Hypothalamus (tissue), 51 donors: ENCODE data around the gene GFOD1.
"Not testable (repeated sequence)": the region's sequence is repeated elsewhere in the genome, so short reads cannot be mapped to it uniquely, and the experiment has no call there.

Experiments
- DNase-seq, 51 donors: peaks; one replicate each; lab custom pipeline; 2025; lab: John Stamatoyannopoulos, UW

The GFOD1 gene

GRCh38 chr6:13334953-13335352, 152.4 kb downstream of the GFOD1 start:
- DNase-seq, result no peak

GRCh38 chr6:13332349-13332706, 155.1 kb downstream of the GFOD1 start:
- DNase-seq, result no peak

- peak in 1 of 51 donors; percentile 46 for DNase-seq
Observed at GRCh38 chr6:13331516-13332348, 155.7 kb downstream of the GFOD1 start.

- DNase-seq, result no peak
Observed at GRCh38 chr6:13328875-13329183, 158.6 kb downstream of the GFOD1 start.

- DNase-seq, result peak; percentile 39 to 95 (median 86)
Observed at GRCh38 chr6:13328076-13328874, 159.1 kb downstream of the GFOD1 start, which contains the start of gene TBC1D7. Gene TBC1D7, minus strand, starts transcription at chr6:13328537. Its CDS starts 1,639 bp downstream, at chr6:13326898.

GRCh38 chr6:13327691-13328075, 159.7 kb downstream of the GFOD1 start:
- DNase-seq, result no peak

- not testable (repeated sequence) for DNase-seq
Observed at GRCh38 chr6:13326031-13326586, 161.3 kb downstream of the GFOD1 start.

GRCh38 chr6:13319891-13320564, 167.4 kb downstream of the GFOD1 start:
- DNase-seq, result no peak

- no peak for DNase-seq
Observed at GRCh38 chr6:13318821-13319220, 168.6 kb downstream of the GFOD1 start.

- no peak for DNase-seq
Observed at GRCh38 chr6:13315896-13316295, 171.5 kb downstream of the GFOD1 start.

- no peak for DNase-seq
Observed at GRCh38 chr6:13314806-13315205, 172.6 kb downstream of the GFOD1 start.

- no peak for DNase-seq
Observed at GRCh38 chr6:13311155-13311554, 176.2 kb downstream of the GFOD1 start.

GRCh38 chr6:13308332-13308731, 179.1 kb downstream of the GFOD1 start:
- DNase-seq, result no peak
